Loucy (cell line): ENCODE measurements around the gene RHOA.

Source experiments
- EZH2phosphoT487 ChIP-seq: fragments of 200-600 bp; IDR thresholded peaks from 2 replicates; pipeline ENCODE4 v1.6.1; 2018; ENCODE audit warnings: antibody characterized with exemption, mild to moderate bottlenecking, moderate library complexity, borderline replicate concordance
- TF ChIP-seq, protein P1 (sequence below): fragments of 200-600 bp; sonication (generic); conservative IDR thresholded peaks from 2 replicates; pipeline ENCODE4 v1.5.1; 2014; ENCODE audit warnings: mild to moderate bottlenecking, antibody characterized with exemption, low read length

DNA sequence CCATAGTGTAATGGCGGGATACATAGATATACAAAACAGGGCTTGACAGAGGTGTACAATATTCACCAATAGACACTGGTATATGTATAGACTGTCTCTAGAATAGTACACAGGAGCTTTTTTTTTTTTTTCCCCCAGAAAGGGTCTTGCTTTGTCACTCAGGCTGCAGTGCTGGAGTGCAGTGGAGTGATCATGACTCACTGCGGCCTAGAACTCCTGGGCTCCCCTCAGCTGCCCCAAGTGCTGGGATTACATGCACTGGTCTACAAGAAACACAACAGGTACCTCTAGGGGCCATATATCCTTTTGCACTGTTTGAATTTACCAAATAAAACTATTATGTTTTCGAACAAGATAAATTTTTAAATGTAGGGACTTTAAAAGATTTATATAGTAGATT, 12.3 kb downstream of the RHOA start:
- TF ChIP-seq, protein P1, sequence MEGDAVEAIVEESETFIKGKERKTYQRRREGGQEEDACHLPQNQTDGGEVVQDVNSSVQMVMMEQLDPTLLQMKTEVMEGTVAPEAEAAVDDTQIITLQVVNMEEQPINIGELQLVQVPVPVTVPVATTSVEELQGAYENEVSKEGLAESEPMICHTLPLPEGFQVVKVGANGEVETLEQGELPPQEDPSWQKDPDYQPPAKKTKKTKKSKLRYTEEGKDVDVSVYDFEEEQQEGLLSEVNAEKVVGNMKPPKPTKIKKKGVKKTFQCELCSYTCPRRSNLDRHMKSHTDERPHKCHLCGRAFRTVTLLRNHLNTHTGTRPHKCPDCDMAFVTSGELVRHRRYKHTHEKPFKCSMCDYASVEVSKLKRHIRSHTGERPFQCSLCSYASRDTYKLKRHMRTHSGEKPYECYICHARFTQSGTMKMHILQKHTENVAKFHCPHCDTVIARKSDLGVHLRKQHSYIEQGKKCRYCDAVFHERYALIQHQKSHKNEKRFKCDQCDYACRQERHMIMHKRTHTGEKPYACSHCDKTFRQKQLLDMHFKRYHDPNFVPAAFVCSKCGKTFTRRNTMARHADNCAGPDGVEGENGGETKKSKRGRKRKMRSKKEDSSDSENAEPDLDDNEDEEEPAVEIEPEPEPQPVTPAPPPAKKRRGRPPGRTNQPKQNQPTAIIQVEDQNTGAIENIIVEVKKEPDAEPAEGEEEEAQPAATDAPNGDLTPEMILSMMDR: no peak
- TF ChIP-seq EZH2phosphoT487: no peak
